ENCODE measurements around the gene TBC1D9B.

- no peak for TF ChIP-seq POLR2A (IDR thresholded peaks at IDR 0.05)
- TF ChIP-seq, protein P1, sequence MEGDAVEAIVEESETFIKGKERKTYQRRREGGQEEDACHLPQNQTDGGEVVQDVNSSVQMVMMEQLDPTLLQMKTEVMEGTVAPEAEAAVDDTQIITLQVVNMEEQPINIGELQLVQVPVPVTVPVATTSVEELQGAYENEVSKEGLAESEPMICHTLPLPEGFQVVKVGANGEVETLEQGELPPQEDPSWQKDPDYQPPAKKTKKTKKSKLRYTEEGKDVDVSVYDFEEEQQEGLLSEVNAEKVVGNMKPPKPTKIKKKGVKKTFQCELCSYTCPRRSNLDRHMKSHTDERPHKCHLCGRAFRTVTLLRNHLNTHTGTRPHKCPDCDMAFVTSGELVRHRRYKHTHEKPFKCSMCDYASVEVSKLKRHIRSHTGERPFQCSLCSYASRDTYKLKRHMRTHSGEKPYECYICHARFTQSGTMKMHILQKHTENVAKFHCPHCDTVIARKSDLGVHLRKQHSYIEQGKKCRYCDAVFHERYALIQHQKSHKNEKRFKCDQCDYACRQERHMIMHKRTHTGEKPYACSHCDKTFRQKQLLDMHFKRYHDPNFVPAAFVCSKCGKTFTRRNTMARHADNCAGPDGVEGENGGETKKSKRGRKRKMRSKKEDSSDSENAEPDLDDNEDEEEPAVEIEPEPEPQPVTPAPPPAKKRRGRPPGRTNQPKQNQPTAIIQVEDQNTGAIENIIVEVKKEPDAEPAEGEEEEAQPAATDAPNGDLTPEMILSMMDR (IDR thresholded peaks at IDR 0.05): no peak
Observed at GRCh38 chr5:179812997-179813607, 94.6 kb downstream of the TBC1D9B start.

All from heart left ventricle (tissue), 13 donors.